HL-60/S4 treated with retinoic acid at 250 ng/mL for 4 days and 3 days (cell line): ENCODE data around the gene ELFN1.

Experiments
- in situ Hi-C: fragments of 300-500 bp; cut with MboI; formaldehyde crosslinking; loops from 2 replicates; pipeline ENCODE4 v1.7.0; 2022; ENCODE audit warnings: low sequenced_read_pairs

ELFN1 gene

DNA sequence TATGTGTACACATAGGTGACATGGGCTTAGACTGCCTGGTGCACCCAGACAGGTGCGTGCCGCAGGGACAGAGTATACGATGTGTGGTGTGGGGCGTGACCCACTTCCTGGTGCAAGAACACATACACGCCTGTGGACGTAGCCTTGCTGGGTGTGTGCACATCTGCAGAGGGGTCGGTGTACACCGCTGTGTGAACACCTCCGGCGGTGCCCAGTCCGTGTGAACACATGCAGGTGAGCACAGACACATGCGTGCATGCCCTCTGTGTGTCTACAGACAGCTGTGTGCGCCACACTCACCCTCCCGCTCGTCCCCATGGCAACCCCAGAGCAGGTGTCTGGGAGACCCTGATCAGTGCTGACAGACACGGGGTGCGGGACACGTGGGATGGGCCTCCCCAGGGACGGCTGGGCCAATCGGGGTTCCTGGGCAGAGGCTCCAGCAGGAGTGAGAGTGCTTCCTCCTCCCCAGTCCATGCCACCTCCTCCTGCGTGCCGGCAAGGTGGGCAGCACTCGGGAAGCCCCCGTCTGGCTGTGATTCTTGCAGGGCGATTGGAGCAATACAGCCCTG is 23.4 kb downstream of the ELFN1 start:
- in situ Hi-C loops = no loop called here

DNA sequence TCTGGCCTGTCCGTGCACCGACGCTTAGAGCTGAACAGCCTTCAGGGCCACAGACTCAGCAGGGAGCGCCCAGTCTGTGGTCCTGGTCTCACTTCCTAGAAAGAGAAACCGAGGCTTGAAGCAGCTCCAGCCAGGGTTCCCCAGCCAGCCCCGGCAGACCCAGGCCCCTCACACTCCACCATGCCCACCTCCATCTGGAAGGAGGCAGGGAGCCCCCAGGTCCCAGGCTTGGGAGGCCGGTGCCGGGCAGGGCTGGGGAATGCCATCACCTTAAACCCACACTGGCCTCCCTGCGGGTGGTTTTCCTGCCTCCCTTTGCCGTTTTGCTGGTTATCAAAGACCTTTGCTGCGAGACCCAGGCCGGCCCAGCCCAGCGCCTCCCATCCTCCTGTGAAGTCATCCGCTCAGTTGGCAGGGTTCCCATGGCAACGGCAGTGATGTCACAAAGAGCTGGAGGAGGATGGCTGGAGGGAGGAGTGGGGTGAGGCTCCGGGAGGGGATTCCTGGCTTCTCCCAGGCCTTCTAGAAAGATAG is 24.0 kb downstream of the ELFN1 start:
- in situ Hi-C loops = no loop called here

DNA sequence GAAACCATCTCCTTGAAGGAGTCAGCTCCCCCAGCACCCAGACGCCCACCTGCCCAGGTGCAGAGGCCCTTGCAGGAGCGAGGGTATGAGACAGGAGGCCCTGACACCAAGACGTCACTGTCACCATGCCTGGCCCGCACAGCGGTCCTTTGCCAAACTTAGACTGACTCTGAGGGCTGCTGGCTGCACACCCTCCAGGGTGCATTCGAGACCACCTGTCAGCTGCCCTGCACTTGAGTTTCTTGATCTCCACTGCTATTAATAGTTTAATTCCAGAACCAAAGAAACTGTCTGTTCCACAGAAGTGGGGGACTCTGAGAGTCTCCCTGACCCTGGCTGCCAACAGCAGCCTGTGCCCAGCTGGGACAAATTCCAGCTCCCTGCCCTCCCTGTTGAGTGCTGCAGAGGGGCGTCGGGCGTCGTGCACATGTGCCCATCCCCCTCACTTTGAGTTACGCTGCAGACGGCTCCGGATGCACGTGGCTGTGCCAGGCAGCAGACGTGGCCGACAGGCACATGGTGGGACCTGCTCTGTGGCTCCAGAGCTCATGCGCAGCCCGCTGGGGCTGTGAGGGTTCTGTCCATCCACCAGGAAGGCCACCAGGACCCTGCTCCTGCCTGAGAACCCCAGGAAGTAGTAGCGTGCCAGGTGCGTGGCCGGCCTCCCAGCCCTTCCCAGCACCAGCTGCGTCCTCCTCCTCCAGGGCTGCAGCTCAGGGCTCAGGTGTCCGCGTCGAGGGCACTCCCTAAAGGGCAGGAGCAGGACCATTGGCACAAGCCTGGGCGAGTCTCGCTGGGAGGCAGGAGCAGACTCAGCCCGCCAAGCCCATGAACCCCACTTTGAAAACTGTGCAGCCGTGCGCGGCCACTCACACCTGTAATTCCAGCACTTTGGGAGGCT is 24.8 kb downstream of the ELFN1 start:
- in situ Hi-C loops = no loop called here

DNA sequence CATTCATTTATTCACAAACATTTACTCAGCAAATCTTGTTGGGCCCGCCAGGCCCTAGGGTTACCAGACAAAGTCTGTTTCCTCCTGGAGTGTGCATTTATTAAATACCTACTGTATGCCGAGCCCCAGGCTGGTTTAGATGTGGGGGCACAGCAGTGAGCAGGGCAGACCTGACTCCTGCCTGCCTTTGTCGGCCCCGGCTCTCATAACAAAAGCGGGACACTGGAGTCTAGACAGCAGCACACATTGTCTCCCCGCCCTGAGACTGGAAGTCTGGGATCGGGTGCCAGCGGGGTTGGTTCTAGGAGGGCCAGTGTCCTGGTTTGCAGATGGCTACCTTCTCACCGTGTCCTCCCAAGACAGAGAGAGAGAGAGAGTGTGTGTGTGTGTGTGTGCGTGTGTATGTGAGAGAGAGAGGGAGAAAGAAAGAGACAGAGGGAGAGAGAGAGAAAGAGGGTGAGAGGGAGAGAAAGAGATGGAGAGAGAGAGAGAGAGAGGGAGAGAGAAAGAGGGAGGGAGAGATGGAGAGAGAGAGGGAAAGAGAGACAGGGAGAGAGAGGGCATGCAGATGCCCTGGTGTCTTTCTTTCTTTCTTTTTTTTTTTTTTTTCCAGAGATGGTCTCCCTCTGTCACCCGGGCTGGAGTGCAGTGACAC is 25.9 kb downstream of the ELFN1 start:
- in situ Hi-C loops = no loop called here

DNA sequence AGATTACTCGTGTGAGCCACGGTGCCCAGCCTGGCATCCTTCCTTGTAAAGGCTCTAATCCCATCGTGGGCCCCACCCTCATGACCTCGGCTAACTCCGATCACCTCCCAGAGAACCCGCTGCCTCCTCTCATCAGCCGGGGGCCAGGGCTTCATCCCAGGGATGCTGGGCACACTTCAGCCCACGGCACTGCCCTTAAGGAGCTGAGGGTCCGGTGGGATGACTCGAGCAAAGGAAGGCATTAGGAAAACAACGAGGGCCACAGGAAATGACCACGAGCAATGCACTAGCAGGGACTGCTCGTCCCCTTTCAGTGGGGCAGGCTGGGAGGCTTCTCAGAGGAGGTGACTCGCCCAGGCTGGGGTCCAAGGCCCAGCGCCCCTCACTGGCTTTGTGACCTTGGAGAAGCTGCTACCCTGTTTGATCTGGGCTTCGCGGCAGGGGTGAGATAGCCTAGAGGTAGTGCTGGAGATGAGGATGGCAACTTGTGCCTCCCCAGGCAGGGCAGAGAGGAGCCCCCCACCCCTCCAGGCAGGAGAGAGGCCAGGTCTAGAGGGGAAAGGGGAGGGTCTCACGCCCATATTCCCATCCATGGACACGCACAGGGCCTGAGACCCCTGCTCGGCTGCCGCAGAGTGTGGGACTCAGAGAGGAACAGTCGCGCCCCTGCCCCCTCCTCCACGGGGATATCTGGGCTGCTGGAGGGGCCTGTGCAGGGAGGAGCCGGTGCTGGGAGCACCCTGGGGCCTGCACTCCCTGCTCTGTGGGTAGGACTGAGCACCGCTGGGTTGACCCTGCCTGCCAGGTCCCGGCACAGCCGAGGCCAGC is 26.8 kb downstream of the ELFN1 start:
- in situ Hi-C loops = no loop called here

DNA sequence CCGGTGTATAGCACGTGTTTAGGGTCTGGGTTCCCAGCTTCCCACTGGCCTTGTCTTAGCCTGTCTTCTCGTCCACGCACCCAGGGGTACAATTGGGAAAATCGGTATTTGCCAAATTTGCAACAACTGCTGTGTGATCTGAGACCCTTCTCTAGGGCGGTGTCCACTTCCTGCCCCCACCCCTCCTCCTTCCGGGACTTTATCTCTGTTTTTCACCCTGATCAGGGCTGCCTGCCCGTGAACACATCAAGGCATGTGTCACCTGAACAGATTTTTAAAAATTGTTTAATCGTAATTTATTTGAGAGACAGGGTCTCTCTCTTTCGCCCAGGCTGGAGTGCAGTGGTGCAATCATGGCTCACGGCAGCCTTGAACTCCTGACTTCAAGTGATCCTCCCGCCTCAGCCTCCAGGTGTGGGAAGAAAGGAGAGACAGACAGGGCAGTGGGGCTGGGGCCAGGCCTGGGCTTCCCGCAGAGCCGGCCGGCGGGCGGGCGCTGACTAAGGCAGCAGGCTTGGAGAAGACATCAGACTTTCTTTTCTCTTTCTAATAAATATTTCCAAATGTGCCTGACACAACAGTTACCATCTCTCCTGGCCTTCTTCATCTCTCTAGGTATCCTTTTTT is 27.5 kb downstream of the ELFN1 start:
- in situ Hi-C loops = no loop called here

DNA sequence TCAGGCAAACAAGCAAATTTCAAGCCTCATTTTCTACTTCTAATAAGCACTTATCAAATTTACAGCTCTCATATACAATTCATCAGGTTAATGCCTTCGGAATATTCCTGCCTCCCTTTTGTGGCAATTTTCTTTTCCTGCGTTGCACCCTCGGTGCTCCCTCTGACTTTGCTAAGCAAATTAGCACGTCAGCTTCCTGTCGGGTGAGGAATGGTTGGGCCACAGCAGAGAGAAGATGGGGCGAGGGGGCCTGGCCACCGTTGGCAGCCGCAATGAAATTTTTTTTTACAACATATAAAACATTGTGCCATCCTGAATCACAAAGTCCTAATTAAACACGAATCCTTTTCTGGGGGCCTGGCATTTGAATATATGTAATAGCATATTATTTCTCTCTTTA is 28.1 kb downstream of the ELFN1 start:
- in situ Hi-C loops = no loop called here

DNA sequence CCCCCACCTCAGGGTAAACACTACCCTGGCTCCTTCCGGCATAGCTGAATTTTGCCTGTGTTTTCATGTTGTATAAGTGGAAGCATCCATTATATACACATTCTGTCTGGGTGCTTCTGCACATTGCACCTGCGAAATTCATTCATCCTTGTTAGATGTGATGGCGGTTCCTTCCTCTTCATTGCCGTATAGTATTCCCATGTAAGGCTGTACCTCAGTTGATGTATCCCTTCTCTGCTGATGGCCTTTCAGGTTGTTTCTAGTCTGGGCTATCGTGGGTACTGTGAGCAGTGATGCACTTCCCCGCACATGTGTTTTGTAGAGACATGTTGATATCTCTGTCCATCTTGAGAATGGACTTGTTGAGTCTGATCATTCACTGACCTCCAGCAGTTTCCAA is 28.9 kb downstream of the ELFN1 start:
- in situ Hi-C loops = no loop called here

DNA sequence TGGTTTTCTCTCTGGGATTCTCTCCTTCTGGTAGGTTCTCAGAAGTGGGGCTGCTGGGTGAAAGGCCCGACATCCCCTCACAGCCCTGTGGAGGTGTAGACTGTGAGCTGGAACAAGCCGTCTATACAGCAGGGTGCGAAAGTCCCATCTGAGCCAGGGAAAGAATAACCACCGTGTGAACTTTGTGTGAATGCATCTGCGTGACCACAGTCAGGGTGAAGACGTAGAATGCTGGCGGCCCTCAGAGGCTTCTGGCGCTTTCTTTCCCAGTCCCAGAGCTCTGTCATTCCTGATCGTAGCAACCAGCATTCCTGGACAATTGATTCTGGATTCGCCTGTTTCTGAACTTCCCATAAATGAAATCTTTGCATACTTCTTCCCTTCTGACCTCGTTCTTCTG is 30.0 kb downstream of the ELFN1 start:
- in situ Hi-C loops = no loop called here

DNA sequence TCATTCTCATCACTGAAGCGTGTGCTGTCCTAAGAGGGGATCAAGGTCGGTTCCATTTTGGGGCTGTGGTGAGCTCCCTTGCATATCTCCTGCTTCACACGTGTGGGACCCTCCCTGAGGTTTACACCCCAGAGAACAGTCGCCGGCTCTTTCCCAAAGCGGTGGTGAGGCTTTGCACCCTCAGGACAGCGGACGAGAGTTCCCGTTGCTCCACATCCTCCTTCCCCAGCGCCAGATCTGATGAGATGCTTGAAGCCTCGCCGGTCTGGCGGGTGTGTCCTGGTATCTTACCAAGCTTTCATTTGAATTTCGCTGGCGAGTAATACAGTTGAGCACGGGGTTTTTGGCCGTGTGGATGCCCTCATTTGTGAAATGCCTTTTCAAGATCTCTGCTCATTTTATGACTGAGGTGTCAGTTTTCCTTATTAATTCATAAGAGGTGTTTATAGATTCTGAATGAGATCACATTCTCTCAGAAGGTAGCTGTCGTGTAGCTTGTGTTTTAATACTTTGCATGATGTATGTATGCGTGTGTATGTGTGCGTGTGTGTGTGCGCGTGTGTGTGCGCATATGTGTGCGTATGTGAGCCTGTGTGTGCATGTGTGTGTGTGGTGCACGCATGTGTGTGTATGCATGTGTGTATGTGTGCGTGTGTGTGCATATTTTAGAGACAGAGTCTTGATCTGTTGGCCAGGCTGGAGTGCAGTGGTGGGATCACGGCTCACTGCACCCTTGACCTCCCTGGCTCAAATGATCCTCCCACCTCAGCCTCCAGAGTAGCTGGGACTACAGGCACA is 30.7 kb downstream of the ELFN1 start:
- in situ Hi-C loops = no loop called here

DNA sequence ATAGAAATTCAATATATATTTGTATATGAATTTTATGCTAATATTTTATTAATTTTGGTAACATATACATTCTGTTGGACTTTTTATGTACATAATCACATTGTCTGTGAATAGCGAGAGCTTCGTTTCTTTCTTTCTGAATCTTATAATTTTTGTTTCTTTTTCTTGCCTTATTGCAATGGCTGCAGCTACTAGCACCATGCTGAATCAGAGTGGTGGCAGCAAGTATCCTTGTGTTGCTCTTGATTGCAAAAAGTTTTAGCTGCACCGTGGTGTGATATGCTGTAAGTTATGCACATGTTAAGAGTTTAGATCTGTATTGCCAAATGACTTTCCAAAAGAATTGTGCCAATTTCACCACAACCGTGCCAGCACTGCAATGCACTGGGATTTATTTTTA is 32.6 kb downstream of the ELFN1 start:
- in situ Hi-C loops = no loop called here

DNA sequence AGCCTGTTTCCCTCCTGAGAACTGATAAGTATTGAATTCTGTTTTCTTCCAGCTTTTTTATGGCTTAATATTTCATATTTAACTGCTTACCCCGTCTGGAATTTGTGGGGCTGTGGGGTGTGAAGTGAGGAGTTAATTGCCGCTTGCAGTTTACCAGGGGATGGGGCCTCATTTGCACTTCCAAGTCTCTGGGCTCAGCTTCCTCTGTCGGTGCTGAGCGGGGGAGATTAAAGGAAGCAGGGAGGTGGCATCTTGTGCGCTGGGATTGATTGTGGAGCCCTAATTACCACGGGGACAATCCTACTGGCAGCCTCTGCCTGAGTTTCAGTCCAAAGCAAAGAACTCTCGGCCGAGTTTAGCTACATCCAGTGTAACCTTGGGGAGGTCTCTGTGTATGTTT is 33.4 kb downstream of the ELFN1 start:
- in situ Hi-C loops = no loop called here

DNA sequence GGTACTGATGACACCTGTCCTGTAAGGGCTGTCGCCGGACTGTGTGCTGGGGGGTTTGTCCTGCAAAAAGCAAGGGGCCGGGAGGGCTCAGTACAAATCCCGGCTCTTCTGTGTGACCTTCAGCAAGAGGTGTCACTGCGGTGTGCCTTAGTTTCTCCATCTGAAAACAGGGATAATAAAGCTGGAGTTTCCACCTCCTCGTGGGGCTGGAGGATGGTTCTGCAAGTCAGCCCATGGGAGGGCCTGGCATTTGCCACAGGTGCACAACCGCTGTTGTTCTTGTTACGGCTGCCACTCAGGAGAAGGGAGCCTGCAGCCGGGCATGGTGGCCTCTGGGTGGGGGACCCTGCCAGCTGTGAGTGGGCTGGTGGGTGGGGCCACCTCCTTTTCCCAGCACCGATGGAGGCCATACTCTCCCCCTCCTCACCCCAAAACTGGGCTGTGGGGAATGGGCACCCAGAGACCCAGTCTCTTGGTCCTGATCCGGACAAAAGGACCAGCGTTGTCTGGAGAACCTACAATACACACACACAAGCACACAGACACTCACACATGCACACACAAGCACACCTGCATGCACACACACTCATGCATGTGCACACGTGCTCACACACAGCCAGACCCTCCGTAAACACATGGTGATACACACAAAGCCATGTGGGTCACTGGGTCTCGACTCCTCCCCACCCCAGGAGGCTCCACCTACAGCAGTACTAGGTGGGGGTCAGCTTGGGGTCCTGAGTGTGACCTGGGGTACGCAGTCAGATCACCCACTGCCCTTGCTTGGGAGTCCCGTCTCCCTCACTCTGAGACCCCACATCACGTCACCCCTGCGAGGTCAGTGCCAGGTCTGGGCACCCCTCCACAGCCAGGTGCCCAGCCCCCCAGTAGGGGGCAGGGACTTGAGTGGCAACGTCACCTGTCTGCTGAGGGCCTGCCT is 34.1 kb downstream of the ELFN1 start:
- in situ Hi-C loops = no loop called here

DNA sequence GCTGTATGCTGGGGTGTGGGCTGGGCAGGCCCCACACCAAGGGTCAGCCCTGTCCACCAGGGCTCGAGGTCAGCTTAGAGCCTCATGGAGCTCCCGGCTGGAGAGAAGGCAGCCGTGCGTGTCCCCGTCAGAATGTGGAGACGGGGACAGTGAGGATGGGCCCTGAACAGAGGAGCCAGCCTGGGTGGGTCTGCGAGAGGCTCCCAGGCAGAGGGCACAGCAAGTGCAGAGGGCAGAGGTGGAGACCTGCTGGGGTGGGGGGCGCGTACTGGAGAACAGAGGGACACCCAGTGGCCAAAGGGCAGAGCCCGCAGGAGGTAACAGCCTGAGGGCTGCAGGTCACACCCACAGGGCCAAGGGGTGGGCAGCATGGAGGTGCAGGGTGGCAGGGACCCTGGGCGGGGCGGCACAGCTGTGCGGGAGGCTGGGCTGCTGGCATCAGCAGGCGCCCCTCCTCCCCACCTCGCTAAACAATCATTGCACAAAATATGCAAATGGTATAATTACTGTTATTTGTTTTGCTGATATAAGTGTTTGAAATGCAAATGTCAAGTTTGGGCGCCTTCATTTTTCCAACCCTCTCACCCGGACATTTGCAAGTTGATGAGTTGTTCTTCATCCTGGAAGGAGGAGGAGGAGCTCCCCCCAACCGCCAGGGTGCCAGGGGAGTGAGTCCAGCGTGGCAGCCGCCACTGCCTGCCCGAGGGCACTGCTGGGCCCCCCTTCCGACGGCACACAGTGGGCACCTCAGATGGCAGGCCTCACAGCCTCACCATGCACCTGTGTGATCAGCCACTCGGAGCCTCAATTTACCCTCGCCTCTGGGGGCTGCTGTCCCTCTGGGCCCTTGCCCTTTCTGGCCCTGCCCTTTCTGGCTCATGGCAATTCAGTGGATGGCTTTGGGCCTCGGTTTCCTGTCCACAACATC is 35.0 kb downstream of the ELFN1 start:
- in situ Hi-C loops = no loop called here

DNA sequence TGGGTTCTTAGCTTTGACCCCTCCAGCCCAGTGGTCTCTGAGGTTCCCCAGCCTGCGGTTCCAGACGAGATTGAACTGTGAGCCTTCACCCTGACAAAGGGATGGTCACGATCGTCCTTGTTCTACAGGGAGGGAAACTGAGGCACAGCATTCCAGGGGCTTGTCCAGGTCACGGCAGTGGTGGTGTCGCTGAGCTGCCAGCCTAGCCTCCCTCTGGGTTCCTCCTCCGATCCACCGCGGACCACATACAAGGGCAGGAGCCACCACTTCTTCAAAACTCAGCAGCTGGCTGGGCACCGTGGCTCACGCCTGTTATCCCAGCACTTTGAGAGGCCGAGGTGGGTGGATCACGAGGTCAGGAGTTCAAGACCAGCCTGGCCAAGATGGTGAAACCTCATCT is 35.8 kb downstream of the ELFN1 start:
- in situ Hi-C loops = no loop called here

DNA sequence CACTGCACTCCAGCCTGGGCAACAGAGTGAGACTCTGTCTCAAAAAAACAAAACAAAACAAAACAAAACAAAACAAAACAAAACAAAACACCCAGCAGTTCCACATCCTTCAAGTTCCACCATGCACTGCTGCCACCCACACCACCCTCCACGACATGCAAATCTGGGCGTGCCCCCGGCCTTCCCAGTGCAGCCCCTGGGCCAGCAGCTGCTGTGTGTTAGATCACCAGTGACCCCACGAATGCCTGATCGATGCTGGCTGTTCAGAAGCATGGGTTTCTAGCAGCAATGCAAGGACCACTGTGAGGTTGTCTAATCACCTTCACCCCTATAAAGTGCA is 36.3 kb downstream of the ELFN1 start:
- in situ Hi-C loops = no loop called here

DNA sequence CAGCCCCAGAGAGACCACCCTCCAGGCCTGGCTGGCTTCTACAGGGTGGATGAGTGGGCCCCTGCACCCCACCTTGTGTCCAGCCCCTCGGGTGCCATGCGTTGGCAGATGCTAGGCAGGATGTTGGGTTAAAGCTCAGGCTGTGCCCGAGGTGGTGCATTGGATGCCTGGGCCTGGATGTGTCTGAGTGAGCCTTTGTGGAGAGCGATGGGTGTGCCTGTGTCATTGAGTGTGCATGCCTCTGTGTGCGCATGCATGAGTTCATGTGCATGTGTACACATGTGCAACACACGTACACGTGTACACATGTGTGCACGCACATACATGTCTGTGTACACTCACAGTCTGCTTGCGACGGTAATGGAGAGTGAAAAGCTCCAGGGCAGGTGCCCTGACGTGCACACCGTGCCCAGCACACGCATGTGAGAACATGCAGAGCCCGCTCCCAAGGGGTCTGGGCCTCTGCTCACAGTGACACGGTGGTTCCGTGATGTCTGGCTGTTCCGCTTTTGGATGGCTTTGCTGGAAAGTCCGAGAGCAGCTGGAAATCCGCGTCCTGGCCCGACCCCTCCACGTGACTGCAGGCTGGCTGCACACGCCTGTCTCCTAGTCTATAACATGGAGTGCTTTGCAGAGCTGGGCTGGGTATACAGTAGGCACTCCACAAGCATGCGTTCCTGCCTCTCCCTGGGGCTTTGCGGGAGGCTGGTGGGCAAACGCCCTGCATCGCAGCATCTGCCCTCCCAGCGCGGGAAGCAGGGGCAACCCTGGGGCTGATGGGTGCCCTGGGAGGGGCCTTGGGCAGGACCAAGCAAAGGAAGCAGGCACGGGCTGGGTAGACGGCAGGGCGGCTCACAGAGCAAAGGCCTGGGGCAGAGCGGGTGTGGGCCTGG is 36.9 kb downstream of the ELFN1 start:
- in situ Hi-C loops = no loop called here
